Measurements from ENCODE around the gene FARS2.

GRCh38 chr6:5597413-5597812 lies 336.1 kb downstream of the FARS2 start:
- TF ChIP-seq MAFK (IDR thresholded peaks at IDR 0.05; ENCODE audit: low read length), result no peak
- TF ChIP-seq ELF1 (tag; IDR thresholded peaks at IDR 0.05), result no peak
- TF ChIP-seq FOXJ3 (CRISPR knock-in tag; IDR thresholded peaks at IDR 0.05), result no peak
- TF ChIP-seq MXD1 (CRISPR knock-in tag; IDR thresholded peaks at IDR 0.05; ENCODE audit: borderline replicate concordance, poor library complexity, severe bottlenecking), result no peak
- no peak for TF ChIP-seq NR1H2 (CRISPR knock-in tag; IDR thresholded peaks at IDR 0.05)
